SK-N-SH treated with all-trans-retinoic acid at 6 μM for 48 hours (cell line): Measurements from ENCODE around the gene CYP3A7.
"Not testable (repeated sequence)": the region's sequence is repeated elsewhere in the genome, so short reads cannot be mapped to it uniquely, and the experiment has no call there.

Experiments used
- BACH2 ChIP-seq: fragments of 250-450 bp; sonication (Bioruptor Pico); IDR thresholded peaks from 2 replicates; pipeline ENCODE4 v1.9.0; 2021; ENCODE audit warnings: mild to moderate bottlenecking, borderline replicate concordance
- CSDC2 ChIP-seq: fragments of 250-450 bp; sonication (Bioruptor Pico); IDR thresholded peaks from 2 replicates; pipeline ENCODE4 v1.5.0; 2020; ENCODE audit warnings: mild to moderate bottlenecking, moderate library complexity
- ESRRG ChIP-seq: fragments of 250-450 bp; sonication (Bioruptor Pico); IDR thresholded peaks from 2 replicates; pipeline ENCODE4 v1.6.1; 2021; ENCODE audit warnings: mild to moderate bottlenecking
- OSR1 ChIP-seq: fragments of 250-450 bp; sonication (Bioruptor Pico); IDR thresholded peaks from 2 replicates; pipeline ENCODE4 v1.8.0; 2022; ENCODE audit warnings: moderate library complexity, mild to moderate bottlenecking, inconsistent platforms
- PPARA ChIP-seq: fragments of 250-450 bp; sonication (Bioruptor Pico); IDR thresholded peaks from 2 replicates; pipeline ENCODE4 v1.5.0; 2020; ENCODE audit warnings: mild to moderate bottlenecking, borderline replicate concordance
- RARB ChIP-seq: fragments of 250-450 bp; sonication (Bioruptor Pico); IDR thresholded peaks from 2 replicates; pipeline ENCODE4 v1.8.0; 2021; ENCODE audit warnings: mild to moderate bottlenecking, moderate library complexity
- ZFP30 ChIP-seq: fragments of 450-650 bp; formaldehyde crosslinking; IDR thresholded peaks from 2 replicates; pipeline ENCODE4 v1.5.0; 2022; ENCODE audit warnings: mild to moderate bottlenecking, moderate library complexity
- ZNF8 ChIP-seq: fragments of 450-650 bp; formaldehyde crosslinking; IDR thresholded peaks from 2 replicates; pipeline ENCODE4 v1.5.0; 2020; ENCODE audit warnings: mild to moderate bottlenecking, moderate library complexity
- TF ChIP-seq, protein P1 (sequence below): fragments of 250-450 bp; sonication (Bioruptor Pico); IDR thresholded peaks from 2 replicates; pipeline ENCODE4 v1.5.1; 2020; ENCODE audit warnings: low read depth, mild to moderate bottlenecking, moderate library complexity
- TF ChIP-seq, protein P2 (sequence below): fragments of 250-450 bp; sonication (Bioruptor Pico); IDR thresholded peaks from 2 replicates; pipeline ENCODE4 v1.8.0; 2020; ENCODE audit warnings: mild to moderate bottlenecking, moderate library complexity, borderline replicate concordance
- TF ChIP-seq, protein P3 (sequence below): fragments of 250-450 bp; sonication (Bioruptor Pico); IDR thresholded peaks from 2 replicates; pipeline ENCODE4 v1.5.0; 2020; ENCODE audit warnings: mild to moderate bottlenecking, moderate library complexity

DNA sequence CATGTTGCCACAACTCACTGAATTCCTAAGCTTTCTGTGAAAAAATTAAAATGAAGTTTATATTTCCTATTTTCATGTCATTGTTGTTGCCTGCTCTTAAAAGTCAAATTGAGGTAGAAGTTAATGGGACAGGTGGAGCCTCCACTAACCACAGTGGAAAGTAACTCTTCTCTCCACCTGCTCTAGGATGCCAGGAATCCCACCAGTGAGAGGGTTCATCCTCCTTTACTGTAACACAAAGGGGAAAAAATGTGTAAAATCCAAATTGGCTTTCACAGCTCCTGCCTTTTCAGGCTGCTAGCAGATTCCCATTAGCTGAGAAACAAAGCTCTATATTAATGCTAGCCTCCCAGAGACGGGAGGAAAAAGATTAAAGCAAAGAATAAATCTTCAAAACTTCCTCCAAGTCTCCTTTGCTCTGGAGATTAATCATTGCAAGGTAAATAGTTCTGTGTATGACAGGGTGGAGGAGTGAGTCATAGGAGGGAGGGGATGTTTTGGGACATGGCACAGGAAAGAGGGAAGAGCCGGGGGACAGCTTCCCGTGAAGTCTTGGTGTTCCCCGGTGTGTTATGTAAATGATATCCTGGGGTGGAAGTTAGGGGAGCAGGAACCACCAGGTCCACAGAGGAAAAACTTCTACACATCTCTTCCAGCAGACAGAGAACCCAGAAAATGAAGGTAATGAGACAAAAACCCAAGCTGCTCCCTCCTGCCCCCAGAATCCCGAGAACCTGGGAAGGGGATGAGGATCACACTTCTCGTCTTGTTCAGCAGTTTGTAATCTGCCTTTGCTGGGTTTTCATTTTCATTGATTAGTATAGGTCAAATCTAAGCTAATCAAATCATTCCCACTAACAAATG lies 35.9 kb downstream of the CYP3A7 start:
- not testable (repeated sequence) for TF ChIP-seq BACH2 (CRISPR knock-in tag); OSR1; PPARA; CSDC2; ZNF8 (CRISPR knock-in tag); RARB (CRISPR knock-in tag); ZFP30 (CRISPR knock-in tag); ESRRG
- TF ChIP-seq, protein P1, sequence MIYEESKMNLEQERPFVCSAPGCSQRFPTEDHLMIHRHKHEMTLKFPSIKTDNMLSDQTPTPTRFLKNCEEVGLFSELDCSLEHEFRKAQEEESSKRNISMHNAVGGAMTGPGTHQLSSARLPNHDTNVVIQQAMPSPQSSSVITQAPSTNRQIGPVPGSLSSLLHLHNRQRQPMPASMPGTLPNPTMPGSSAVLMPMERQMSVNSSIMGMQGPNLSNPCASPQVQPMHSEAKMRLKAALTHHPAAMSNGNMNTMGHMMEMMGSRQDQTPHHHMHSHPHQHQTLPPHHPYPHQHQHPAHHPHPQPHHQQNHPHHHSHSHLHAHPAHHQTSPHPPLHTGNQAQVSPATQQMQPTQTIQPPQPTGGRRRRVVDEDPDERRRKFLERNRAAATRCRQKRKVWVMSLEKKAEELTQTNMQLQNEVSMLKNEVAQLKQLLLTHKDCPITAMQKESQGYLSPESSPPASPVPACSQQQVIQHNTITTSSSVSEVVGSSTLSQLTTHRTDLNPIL (CRISPR knock-in tag) = not testable (repeated sequence)
- TF ChIP-seq, protein P2, sequence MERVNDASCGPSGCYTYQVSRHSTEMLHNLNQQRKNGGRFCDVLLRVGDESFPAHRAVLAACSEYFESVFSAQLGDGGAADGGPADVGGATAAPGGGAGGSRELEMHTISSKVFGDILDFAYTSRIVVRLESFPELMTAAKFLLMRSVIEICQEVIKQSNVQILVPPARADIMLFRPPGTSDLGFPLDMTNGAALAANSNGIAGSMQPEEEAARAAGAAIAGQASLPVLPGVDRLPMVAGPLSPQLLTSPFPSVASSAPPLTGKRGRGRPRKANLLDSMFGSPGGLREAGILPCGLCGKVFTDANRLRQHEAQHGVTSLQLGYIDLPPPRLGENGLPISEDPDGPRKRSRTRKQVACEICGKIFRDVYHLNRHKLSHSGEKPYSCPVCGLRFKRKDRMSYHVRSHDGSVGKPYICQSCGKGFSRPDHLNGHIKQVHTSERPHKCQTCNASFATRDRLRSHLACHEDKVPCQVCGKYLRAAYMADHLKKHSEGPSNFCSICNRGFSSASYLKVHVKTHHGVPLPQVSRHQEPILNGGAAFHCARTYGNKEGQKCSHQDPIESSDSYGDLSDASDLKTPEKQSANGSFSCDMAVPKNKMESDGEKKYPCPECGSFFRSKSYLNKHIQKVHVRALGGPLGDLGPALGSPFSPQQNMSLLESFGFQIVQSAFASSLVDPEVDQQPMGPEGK = not testable (repeated sequence)
- TF ChIP-seq, protein P3, sequence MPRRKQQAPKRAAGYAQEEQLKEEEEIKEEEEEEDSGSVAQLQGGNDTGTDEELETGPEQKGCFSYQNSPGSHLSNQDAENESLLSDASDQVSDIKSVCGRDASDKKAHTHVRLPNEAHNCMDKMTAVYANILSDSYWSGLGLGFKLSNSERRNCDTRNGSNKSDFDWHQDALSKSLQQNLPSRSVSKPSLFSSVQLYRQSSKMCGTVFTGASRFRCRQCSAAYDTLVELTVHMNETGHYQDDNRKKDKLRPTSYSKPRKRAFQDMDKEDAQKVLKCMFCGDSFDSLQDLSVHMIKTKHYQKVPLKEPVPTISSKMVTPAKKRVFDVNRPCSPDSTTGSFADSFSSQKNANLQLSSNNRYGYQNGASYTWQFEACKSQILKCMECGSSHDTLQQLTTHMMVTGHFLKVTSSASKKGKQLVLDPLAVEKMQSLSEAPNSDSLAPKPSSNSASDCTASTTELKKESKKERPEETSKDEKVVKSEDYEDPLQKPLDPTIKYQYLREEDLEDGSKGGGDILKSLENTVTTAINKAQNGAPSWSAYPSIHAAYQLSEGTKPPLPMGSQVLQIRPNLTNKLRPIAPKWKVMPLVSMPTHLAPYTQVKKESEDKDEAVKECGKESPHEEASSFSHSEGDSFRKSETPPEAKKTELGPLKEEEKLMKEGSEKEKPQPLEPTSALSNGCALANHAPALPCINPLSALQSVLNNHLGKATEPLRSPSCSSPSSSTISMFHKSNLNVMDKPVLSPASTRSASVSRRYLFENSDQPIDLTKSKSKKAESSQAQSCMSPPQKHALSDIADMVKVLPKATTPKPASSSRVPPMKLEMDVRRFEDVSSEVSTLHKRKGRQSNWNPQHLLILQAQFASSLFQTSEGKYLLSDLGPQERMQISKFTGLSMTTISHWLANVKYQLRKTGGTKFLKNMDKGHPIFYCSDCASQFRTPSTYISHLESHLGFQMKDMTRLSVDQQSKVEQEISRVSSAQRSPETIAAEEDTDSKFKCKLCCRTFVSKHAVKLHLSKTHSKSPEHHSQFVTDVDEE (CRISPR knock-in tag) = not testable (repeated sequence)
